Endothelial cell of umbilical vein (primary cell): ENCODE data around the gene SYTL2. TPM values are rescaled to one million over a fixed set of nuclear protein-coding genes. Genes with fewer than 3 reads are reported as not detected.
A peak's percentile ranks its signal among the peaks of the same experiment; 100 is the strongest.

Experiments
- BruUV-seq: library from RNA; stranded (reverse); fragments of 400-500 nt; replicated peaks from 2 replicates; lab custom pipeline; 2021; lab: Mats Ljungman, UMichigan
- CTCF ChIA-PET: fragments of 300-600, 350-600 bp; sonication (Branson Sonifier 250); formaldehyde crosslinking; loops from one replicate; lab custom pipeline; 2021; ENCODE audit warnings: antibody characterized with exemption, inconsistent platforms; lab: Charles Lee
- POLR2A ChIA-PET: fragments of 300-600, 350-600 bp; sonication (Branson Sonifier 250); formaldehyde crosslinking; loops from one replicate; lab custom pipeline; 2021; ENCODE audit warnings: antibody characterized with exemption, inconsistent platforms; lab: Charles Lee
- DNase-seq: peaks from one replicate; pipeline ENCODE4 v3.0.0-alpha.2; 2011; ENCODE audit warnings: low read depth, low spot score
- FAIRE-seq: peaks from 2 replicates; lab custom pipeline; 2011; peaks lifted over from hg19 to GRCh38; lab: Jason Lieb, UNC
- H2AFZ ChIP-seq: 2 replicates; pipeline ENCODE4 v1.6.0; 2012; ENCODE audit warnings: low read depth, low read length, control low read depth, inconsistent platforms
- H3K27ac ChIP-seq: 2 replicates; pipeline ENCODE4 v1.5.1; 2011; ENCODE audit warnings: low read depth, mild to moderate bottlenecking, control low read depth, low read length, moderate library complexity; ENCODE audit not compliant: insufficient read depth
- H3K27me3 ChIP-seq, 2 experiments: 2 replicates each; pipeline versions ENCODE4 v1.6.0 to v1.6.1; 2011; ENCODE audit warnings: low read length in 2 of 2, mixed read lengths in 1 of 2; ENCODE audit not compliant: control insufficient read depth in 2 of 2, insufficient read depth in 2 of 2
- H3K36me3 ChIP-seq, 2 experiments: 2 replicates in 1 of 2; 3 replicates in 1 of 2; pipeline ENCODE4 v1.5.1; 2011; ENCODE audit warnings: low read length in 2 of 2, mild to moderate bottlenecking in 1 of 2, moderate library complexity in 1 of 2; ENCODE audit not compliant: control insufficient read depth in 2 of 2, insufficient read depth in 2 of 2; ENCODE audit errors: extremely low read depth in 1 of 2
- H3K4me1 ChIP-seq: 3 replicates; pipeline ENCODE4 v1.5.1; 2011; ENCODE audit warnings: mild to moderate bottlenecking, low read length; ENCODE audit not compliant: control insufficient read depth, insufficient read depth; ENCODE audit errors: extremely low read depth
- H3K4me2 ChIP-seq: 2 replicates; pipeline ENCODE4 v1.6.1; 2011; ENCODE audit warnings: low read length, control low read depth, mixed read lengths; ENCODE audit not compliant: insufficient read depth
- H3K4me3 ChIP-seq, 3 experiments: fragments of 200-600 bp in 1 of 3; sonication (generic), shearing (Covaris generic) in 1 of 3; replicated peaks in 1 of 3; 2 replicates each; pipeline ENCODE4 v1.5.1; 2011 to 2016; ENCODE audit warnings: control low read depth in 3 of 3, low read length in 3 of 3, mild to moderate bottlenecking in 2 of 3, inconsistent platforms in 1 of 3, low read depth in 1 of 3, moderate library complexity in 1 of 3; ENCODE audit not compliant: insufficient read depth in 1 of 3
- H3K79me2 ChIP-seq: 2 replicates; pipeline ENCODE4 v1.6.0; 2012; ENCODE audit warnings: low read length, inconsistent platforms; ENCODE audit not compliant: control insufficient read depth, insufficient read depth
- H3K9ac ChIP-seq: replicated peaks from 2 replicates; pipeline ENCODE3; 2011; ENCODE audit warnings: low read length, control low read depth; ENCODE audit not compliant: insufficient read depth; ENCODE audit errors: extremely low read depth
- H3K9me1 ChIP-seq: replicated peaks from 3 replicates; pipeline ENCODE4 v1.6.0; 2011; ENCODE audit warnings: mild to moderate bottlenecking, low read length; ENCODE audit not compliant: control insufficient read depth, insufficient read depth; ENCODE audit errors: extremely low read depth
- H3K9me3 ChIP-seq: replicated peaks from 2 replicates; pipeline ENCODE4 v1.5.1; 2012; ENCODE audit warnings: low read length, inconsistent platforms; ENCODE audit not compliant: control insufficient read depth, insufficient read depth
- H4K20me1 ChIP-seq: replicated peaks from 2 replicates; pipeline ENCODE3; 2011; ENCODE audit warnings: mild to moderate bottlenecking, low read length; ENCODE audit not compliant: control insufficient read depth, insufficient read depth; ENCODE audit errors: extremely low read depth
- EZH2 ChIP-seq: IDR thresholded peaks from 2 replicates; pipeline ENCODE4 v1.6.1; 2012; ENCODE audit warnings: borderline replicate concordance, low read depth, mild to moderate bottlenecking, moderate library complexity, low read length, inconsistent platforms; ENCODE audit not compliant: severe bottlenecking
- FOS ChIP-seq: IDR thresholded peaks from 2 replicates; pipeline ENCODE4 v1.6.1; 2011; ENCODE audit warnings: mild to moderate bottlenecking, low read length, moderate library complexity, borderline replicate concordance; ENCODE audit not compliant: insufficient read depth
- GATA2 ChIP-seq: IDR thresholded peaks from 2 replicates; pipeline ENCODE4 v1.7.0; 2011; ENCODE audit warnings: low read depth, mild to moderate bottlenecking, moderate library complexity, mixed read lengths, low read length; ENCODE audit not compliant: insufficient read length, insufficient read depth
- JUN ChIP-seq: IDR thresholded peaks from 2 replicates; pipeline ENCODE4 v1.6.1; 2011; ENCODE audit warnings: borderline replicate concordance, low read depth; ENCODE audit not compliant: insufficient read length, insufficient read depth
- MYC ChIP-seq: IDR thresholded peaks from one replicate; pipeline ENCODE4 v1.6.1; 2011; ENCODE audit warnings: mild to moderate bottlenecking, low read depth, low read length
- POLR2A ChIP-seq: IDR thresholded peaks from 2 replicates; pipeline ENCODE4 v1.6.1; 2012; ENCODE audit warnings: low read depth, mild to moderate bottlenecking, control low read depth, low read length
- POLR2AphosphoS5 ChIP-seq: IDR thresholded peaks from 2 replicates; pipeline ENCODE4 v1.6.1; 2012; ENCODE audit warnings: low read depth, mild to moderate bottlenecking, control low read depth, low read length, moderate library complexity; ENCODE audit not compliant: insufficient read depth
- dilution Hi-C: fragments of 300-500 bp; cut with MboI; formaldehyde crosslinking; loops from one replicate; pipeline ENCODE4 v1.15.0; 2019; ENCODE audit warnings: low sequenced_read_pairs; ENCODE audit not compliant: extremely low pct_ligation_motif_present
- intact Hi-C: fragments of 100-400 bp; cut with micrococcal nuclease; formaldehyde crosslinking; loops from one replicate; pipeline ENCODE4 v1.10.0; 2022
- polyA plus RNA-seq, 4 experiments: library from polyadenylated mRNA; depleted of rRNA in 3 of 4; stranded (reverse) in 3 of 4; unstranded in 1 of 4; fragments of >200 nt; gene quantifications; 2 replicates each; pipeline versions ENCODE4 v1.2.1 to v1.2.3, GENCODE V29; 2011 to 2012; ENCODE audit warnings: missing spikeins in 1 of 4
- total RNA-seq: library from RNA; stranded (reverse); gene quantifications from 2 replicates; pipeline ENCODE4 v1.2.3, GENCODE V29; 2021
- TF ChIP-seq, protein P1 (sequence below): IDR thresholded peaks from 2 replicates; pipeline ENCODE4 v1.6.1; 2011; ENCODE audit not compliant: insufficient read depth, insufficient read length
- TF ChIP-seq, protein P2 (sequence below), 2 donors: IDR thresholded peaks; 1 replicate in 1 of 2; 2 replicates in 1 of 2; pipeline ENCODE4 v1.5.1; 2011; ENCODE audit warnings: low read length in 2 of 2, mild to moderate bottlenecking in 2 of 2, moderate library complexity in 2 of 2, control low read depth in 1 of 2, inconsistent platforms in 1 of 2, low read depth in 1 of 2; ENCODE audit not compliant: insufficient read depth in 1 of 2; ENCODE audit errors: extremely low read depth in 1 of 2

The SYTL2 gene
- total and polyA plus RNA-seq, 2 donors (not counting 3 experiments of a cell fraction or from before 2014, with no cell fraction given) = 1.4 to 2.4 TPM

DNA sequence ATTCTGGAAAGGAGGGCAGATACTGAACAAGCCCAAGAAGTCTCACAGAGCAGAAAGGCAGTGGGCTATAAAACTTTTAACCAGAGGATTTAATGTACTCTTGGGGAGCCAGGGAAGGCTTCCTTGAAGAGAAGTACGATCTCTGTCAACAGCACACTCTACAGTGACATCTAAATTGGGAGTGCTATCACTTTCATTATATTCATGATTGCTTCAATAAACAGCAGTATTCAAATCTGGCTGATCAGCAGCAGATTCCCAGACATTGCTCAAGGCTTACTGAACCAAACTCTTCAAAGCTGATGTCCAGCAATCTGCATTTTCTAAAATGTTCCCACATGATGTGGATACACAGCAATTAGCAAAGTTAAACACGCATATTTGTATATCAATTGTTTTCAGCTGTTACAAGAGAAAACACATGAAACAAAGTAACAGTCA, 44.2 kb downstream of the SYTL2 start:
- H3K4me2 ChIP-seq = no peak overlapping the region
- H4K20me1 ChIP-seq = no peaks in the 10 kb centered on the region
- H3K9me1 ChIP-seq = no peaks in the 10 kb centered on the region
- ChIA-PET CTCF (no interaction called here), POLR2A (no interaction called here)
- dilution Hi-C loops = no loop called here
- H3K4me1 ChIP-seq = no peaks in the 10 kb centered on the region
- no peak overlapping the region for H2AFZ ChIP-seq
- FAIRE-seq = peak; percentile 4
- H3K79me2 ChIP-seq = no peaks in the 10 kb centered on the region
- H3K9ac ChIP-seq = no peak overlapping the region
- no peak for DNase-seq
- H3K27ac ChIP-seq = no peak overlapping the region
- H3K27me3 ChIP-seq = peaks cover 11 to 17% of the 10 kb centered on the region in 2 experiments
- TF ChIP-seq FOS = no peak
- TF ChIP-seq GATA2 = no peak
- no peak for TF ChIP-seq EZH2
- no peak for TF ChIP-seq POLR2A
- no peak for TF ChIP-seq POLR2AphosphoS5
- BruUV-seq = no TSS peak
- H3K4me3 ChIP-seq = no peak overlapping the region
- H3K9me3 ChIP-seq = no peaks in the 10 kb centered on the region
- intact Hi-C loops = no loop called here
- no peaks in the 10 kb centered on the region for H3K36me3 ChIP-seq

DNA sequence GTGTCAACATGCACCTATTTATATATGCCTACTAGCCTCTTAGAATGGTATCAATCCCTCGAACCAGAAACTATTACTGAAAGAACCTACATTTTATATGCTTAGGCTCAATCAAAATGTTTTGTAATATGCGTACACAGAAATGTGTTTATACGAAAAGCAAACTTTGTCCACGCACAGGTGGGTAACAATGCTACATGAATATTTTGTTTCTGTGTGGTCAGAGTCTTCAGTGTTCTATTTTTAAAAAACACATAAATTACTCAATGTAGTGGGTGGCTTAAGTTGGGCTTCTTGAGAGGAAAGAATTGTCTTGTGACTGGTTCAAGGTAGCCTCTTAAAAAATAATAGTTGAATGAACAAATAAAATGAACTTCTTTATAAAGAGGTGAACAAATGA, 46.1 kb downstream of the SYTL2 start:
- no peak overlapping the region for H3K27ac ChIP-seq
- no peak overlapping the region for H2AFZ ChIP-seq
- H3K36me3 ChIP-seq = no peaks in the 10 kb centered on the region
- no peak overlapping the region for H3K4me3 ChIP-seq
- dilution Hi-C loops = no loop called here
- BruUV-seq = no TSS peak
- TF ChIP-seq, protein P1, sequence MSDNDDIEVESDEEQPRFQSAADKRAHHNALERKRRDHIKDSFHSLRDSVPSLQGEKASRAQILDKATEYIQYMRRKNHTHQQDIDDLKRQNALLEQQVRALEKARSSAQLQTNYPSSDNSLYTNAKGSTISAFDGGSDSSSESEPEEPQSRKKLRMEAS = no peak
- TF ChIP-seq, protein P2, sequence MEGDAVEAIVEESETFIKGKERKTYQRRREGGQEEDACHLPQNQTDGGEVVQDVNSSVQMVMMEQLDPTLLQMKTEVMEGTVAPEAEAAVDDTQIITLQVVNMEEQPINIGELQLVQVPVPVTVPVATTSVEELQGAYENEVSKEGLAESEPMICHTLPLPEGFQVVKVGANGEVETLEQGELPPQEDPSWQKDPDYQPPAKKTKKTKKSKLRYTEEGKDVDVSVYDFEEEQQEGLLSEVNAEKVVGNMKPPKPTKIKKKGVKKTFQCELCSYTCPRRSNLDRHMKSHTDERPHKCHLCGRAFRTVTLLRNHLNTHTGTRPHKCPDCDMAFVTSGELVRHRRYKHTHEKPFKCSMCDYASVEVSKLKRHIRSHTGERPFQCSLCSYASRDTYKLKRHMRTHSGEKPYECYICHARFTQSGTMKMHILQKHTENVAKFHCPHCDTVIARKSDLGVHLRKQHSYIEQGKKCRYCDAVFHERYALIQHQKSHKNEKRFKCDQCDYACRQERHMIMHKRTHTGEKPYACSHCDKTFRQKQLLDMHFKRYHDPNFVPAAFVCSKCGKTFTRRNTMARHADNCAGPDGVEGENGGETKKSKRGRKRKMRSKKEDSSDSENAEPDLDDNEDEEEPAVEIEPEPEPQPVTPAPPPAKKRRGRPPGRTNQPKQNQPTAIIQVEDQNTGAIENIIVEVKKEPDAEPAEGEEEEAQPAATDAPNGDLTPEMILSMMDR (IDR thresholded peaks at IDR 0.05; ENCODE audit: extremely low read depth in 1 of 2, insufficient read depth in 1 of 2, low read depth in 1 of 2, low read length in 2 of 2) = no peak
- TF ChIP-seq JUN = no peak
- TF ChIP-seq EZH2 = no peak
- TF ChIP-seq POLR2AphosphoS5 = no peak
- no peak for TF ChIP-seq POLR2A
- TF ChIP-seq MYC = no peak
- no peak for TF ChIP-seq GATA2
- no peak for TF ChIP-seq FOS
- no peaks in the 10 kb centered on the region for H3K79me2 ChIP-seq
- POLR2A ChIA-PET = no interaction called here
- H3K27me3 ChIP-seq = peaks cover 8 to 14% of the 10 kb centered on the region in 2 experiments
- no peaks in the 10 kb centered on the region for H3K4me1 ChIP-seq
- intact Hi-C loops = no loop called here
- no peak overlapping the region for H3K4me2 ChIP-seq
- H3K9me1 ChIP-seq = no peaks in the 10 kb centered on the region
- DNase-seq = no peak
- no peak for FAIRE-seq
- H3K9ac ChIP-seq = no peak overlapping the region
- CTCF ChIA-PET = no interaction called here
- no peaks in the 10 kb centered on the region for H4K20me1 ChIP-seq
- no peaks in the 10 kb centered on the region for H3K9me3 ChIP-seq
